ENCODE results near the gene NINJ1. TPM values are rescaled to one million over a fixed set of nuclear protein-coding genes. Genes with fewer than 3 reads are reported as not detected.
A peak's percentile ranks its signal among the peaks of the same experiment; 100 is the strongest.

NINJ1 gene
- total and polyA plus RNA-seq, 12 donors, result 35.5 to 77.1 (median 41.3) TPM

DNA sequence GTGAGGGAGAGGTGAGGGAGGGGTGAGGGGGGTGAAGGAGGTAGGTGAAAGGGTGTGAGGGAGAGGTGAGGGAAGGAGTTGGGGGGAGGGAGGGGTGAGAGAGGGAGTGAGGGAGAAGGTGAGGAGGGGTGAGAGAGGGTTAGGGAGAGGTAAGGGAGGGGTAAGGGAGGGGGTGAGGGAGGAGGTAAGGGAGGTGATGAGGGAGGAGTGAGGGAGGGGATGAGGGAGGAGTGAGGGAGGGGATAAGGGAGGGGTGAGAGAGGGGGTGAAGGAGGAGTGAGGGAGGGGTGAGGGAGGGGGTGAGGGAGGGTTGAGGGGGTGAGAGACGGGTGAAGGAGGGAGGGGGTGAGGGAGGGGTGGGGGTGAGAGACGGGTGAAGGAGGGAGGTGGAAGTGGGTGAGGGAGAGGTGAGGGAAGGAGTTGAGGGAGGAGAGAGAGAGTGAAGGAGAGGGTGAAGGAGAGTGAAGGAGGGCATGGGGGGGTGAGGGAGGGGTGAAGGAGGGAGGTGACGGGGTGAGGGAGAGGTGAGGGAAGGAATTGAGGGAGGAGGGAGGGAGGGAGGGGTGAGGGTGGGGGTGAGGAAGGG is 18.5 kb downstream of the NINJ1 start:
- no peak for ATAC-seq
- intact Hi-C loops (cut with DNase I), result no loop called here
- Histone ChIP-seq H3K9me3 (no peaks in the 10 kb centered on the region), H3K36me3 (peaks cover 0 to 35% (median 12%) of the 10 kb centered on the region in 9 donors), H3K27me3 (no peaks in the 10 kb centered on the region), H3K4me1 (peaks cover 7 to 75% (median 17%) of the 10 kb centered on the region in 9 donors), H3K4me3 (no peak overlapping the region), H3K27ac (peak overlapping the region in 2 of 10 donors; percentile 62 to 95)
- DNase-seq, result no peak
- 50 to 58% methylated on average over 3 of the region's 3 CpGs for WGBS, 2 donors
- TF ChIP-seq, protein P1, sequence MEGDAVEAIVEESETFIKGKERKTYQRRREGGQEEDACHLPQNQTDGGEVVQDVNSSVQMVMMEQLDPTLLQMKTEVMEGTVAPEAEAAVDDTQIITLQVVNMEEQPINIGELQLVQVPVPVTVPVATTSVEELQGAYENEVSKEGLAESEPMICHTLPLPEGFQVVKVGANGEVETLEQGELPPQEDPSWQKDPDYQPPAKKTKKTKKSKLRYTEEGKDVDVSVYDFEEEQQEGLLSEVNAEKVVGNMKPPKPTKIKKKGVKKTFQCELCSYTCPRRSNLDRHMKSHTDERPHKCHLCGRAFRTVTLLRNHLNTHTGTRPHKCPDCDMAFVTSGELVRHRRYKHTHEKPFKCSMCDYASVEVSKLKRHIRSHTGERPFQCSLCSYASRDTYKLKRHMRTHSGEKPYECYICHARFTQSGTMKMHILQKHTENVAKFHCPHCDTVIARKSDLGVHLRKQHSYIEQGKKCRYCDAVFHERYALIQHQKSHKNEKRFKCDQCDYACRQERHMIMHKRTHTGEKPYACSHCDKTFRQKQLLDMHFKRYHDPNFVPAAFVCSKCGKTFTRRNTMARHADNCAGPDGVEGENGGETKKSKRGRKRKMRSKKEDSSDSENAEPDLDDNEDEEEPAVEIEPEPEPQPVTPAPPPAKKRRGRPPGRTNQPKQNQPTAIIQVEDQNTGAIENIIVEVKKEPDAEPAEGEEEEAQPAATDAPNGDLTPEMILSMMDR (IDR thresholded peaks at IDR 0.05), result no peak

DNA sequence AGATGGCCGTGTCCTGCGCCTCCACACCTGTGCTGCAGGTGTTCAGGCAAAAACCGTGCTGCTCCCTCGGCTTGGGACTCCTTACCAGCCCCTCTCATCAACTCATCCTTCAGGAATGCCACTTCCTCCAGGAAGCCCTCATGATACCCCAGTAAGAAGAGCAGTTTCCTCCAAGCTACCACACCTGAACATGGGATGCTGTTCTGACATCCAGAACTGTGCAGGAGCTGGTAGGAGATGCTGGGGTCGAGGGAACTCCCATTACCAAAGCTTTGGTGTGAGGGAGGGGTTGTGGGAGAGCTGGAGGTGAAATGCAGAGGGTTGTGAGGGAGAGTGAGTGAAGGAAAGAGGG is 19.1 kb downstream of the NINJ1 start:
- DNase-seq, result no peak
- no peak for ATAC-seq
- peaks cover 0 to 40% (median 12%) of the 10 kb centered on the region in 9 donors for H3K36me3 ChIP-seq
- peaks cover under 1 to 75% (median 11%) of the 10 kb centered on the region in 9 donors for H3K4me1 ChIP-seq
- no peaks in the 10 kb centered on the region for H3K27me3 ChIP-seq
- no peak overlapping the region for H3K4me3 ChIP-seq
- H3K9me3 ChIP-seq, result no peaks in the 10 kb centered on the region
- TF ChIP-seq, protein P1 (IDR thresholded peaks at IDR 0.05), result no peak
- H3K27ac ChIP-seq, result peak overlapping the region in 2 of 10 donors; percentile 62 to 89
- WGBS, 2 donors, result 89 to 91% methylated on average over 5 of the region's 5 CpGs
- intact Hi-C loops (cut with DNase I), result loop anchor here in 1 of 10 donors (5.0 kb wide), 1 partner anchor 187 kb away; no protein-coding TSS in a partner anchor

DNA sequence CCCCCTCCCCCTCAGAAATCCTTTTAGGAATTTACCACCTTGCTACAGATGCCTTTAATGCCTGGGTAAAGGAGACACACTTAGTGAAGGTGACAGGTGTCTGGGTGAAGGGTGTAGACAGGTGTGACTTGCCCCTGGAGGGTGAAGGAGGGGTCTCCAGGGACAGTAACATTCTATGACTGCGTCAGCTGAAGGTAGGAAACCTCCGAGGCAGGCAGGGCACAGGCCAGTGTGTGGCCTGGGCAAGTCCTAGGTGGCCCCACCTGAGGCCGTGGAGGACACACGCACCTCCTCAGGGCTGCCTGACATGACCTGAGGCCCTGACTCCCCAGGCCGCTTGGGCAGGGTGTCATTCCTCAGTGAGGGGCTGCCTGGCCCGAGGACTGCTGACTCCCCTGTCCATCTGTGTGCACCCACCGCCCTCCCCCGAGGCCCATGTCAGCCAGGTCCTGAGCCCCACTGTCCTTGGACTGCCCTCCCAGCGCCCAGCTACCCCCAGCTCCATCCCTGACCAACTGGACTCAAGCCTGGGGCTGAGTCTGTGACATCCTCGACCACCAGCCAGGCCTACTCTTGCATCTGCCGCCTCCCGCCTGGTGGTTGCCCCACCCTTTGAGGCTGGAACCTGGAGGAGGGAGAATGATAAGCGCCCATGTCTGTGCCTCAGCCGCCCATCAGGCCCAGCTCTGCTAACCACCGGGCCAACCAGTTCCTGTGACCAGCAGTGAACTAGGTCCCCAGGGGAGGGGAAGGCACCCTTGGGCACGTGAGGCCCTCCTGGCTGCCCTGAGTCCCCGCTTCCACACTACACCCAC is 19.7 kb downstream of the NINJ1 start:
- H3K27me3 ChIP-seq, result no peaks in the 10 kb centered on the region
- intact Hi-C loops (cut with DNase I), result loop anchor here in 1 of 10 donors (5.0 kb wide), 1 partner anchor 188 kb away; no protein-coding TSS in a partner anchor
- H3K4me3 ChIP-seq, result no peak overlapping the region
- peaks cover 0 to 45% (median 12%) of the 10 kb centered on the region in 9 donors for H3K36me3 ChIP-seq
- peak overlapping the region in 3 of 10 donors; percentile 7 to 89 (median 62) for H3K27ac ChIP-seq
- TF ChIP-seq, protein P1 (IDR thresholded peaks at IDR 0.05), result no peak
- ATAC-seq (peak in 1 of 8 donors; percentile 3), DNase-seq (no peak)
- WGBS, 2 donors, result 86 to 87% methylated on average over 17 of the region's 17 CpGs
- no peaks in the 10 kb centered on the region for H3K9me3 ChIP-seq
- peaks cover 0 to 75% (median 6%) of the 10 kb centered on the region in 9 donors for H3K4me1 ChIP-seq

DNA sequence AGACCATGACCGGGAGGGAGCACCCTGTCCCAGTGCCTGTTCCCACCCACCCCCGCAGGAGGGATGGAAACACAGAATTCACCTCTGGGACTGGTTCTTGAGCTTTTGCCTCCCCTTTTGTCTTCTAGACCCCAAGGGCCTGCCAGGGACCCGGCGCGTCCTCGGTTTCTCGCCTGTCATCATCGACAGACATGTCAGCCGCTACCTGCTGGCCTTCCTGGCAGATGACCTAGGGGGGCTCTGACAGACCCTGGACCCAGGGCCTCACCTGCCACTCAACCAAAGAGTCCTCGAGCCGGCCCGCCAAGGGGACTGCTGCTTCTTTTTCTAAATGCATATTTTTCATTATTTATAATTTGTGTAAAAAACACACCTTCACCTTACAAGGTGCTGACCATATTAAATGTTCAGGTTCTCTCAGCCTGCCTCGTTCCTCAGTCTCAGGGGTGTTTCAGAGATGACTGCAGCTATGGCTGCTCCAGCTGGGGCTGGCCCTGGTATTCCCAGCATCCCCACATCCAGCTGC is 21.1 kb downstream of the NINJ1 start:
- Histone ChIP-seq H3K27me3 (no peaks in the 10 kb centered on the region), H3K27ac (peak overlapping the region in 2 of 10 donors; percentile 70 to 88), H3K9me3 (no peaks in the 10 kb centered on the region), H3K4me1 (peaks cover 0 to 77% (median 5%) of the 10 kb centered on the region in 9 donors), H3K36me3 (peaks cover 0 to 55% (median 13%) of the 10 kb centered on the region in 9 donors), H3K4me3 (no peak overlapping the region)
- intact Hi-C loops (cut with DNase I), result loop anchor here in 1 of 10 donors (5.0 kb wide), 1 partner anchor 189 kb away; no protein-coding TSS in a partner anchor
- TF ChIP-seq, protein P1 (IDR thresholded peaks at IDR 0.05), result no peak
- DNase-seq, result no peak
- 90 to 93% methylated on average over 13 of the region's 13 CpGs for WGBS, 2 donors
- no peak for ATAC-seq

Measured in heart right ventricle (tissue), 16 donors.